Stimulated activated CD8-positive, alpha-beta memory T cell treated with anti-CD3 and anti-CD28 coated beads, Interleukin-2, amount 100 ng/mL, for 1 hour (primary cell): Measurements from ENCODE around the gene FSCN2.

Experiments
- DNase-seq, 2 donors: peaks; one replicate each; pipeline ENCODE4 v3.0.0-alpha.2; 2020; ENCODE audit warnings: low read depth in 2 of 2

The FSCN2 gene

GRCh38 chr17:81542431-81543338 is 14.5 kb downstream of the FSCN2 start:
- no peak for DNase-seq

GRCh38 chr17:81543339-81543675 is 15.1 kb downstream of the FSCN2 start:
- no peak for DNase-seq

DNA sequence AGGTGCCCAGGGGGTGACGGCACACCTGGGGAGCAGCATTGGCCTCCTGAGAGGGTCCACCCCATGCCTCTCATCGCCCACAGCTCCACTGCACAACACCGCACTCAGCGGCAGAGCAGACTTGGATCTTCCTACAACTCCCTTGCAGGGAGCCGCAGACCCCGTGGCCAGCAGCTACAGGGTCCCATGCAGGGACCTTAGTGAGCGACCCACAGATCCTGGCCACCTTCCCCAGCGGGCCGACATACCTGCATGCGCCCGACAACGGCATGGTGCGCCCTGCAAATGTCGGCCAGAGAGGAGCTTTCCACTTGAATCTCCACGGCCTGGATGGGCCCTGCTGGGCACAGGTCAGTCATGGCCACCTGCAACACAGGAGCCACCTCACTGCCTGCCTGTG is 15.6 kb downstream of the FSCN2 start:
- no peak for DNase-seq

GRCh38 chr17:81544281-81544974 is 16.3 kb downstream of the FSCN2 start:
- DNase-seq = no peak

GRCh38 chr17:81545160-81545949 is 17.2 kb downstream of the FSCN2 start:
- no peak for DNase-seq

GRCh38 chr17:81546906-81547613 is 18.9 kb downstream of the FSCN2 start:
- no peak for DNase-seq

GRCh38 chr17:81547614-81547982 is 19.4 kb downstream of the FSCN2 start:
- no peak for DNase-seq

DNA sequence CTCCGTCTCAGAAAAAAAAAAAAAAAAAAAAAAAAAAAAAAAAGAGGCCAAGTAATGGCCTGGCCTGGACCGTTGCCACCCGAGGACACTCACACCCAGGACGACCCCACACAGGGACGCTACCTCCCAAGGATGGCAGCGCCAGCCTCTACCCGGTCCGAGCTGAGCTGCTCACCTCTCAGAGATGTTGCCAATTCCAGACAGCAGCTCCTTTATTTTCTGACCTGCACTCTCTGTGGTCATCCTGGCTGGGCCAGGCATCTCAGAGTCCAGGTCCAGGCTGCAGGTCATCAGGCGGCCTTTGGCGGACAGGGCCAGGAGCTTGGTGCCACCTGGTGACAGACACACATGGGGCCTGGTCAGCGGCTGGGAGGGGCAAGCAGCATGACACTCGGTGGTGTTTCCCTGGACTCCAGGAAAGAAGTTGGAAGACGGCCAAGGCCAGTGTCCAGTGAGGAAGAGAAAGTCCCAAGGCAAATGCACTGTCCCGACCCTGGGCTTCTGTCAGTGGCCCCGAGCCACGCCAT is 20.9 kb downstream of the FSCN2 start:
- DNase-seq = no peak

DNA sequence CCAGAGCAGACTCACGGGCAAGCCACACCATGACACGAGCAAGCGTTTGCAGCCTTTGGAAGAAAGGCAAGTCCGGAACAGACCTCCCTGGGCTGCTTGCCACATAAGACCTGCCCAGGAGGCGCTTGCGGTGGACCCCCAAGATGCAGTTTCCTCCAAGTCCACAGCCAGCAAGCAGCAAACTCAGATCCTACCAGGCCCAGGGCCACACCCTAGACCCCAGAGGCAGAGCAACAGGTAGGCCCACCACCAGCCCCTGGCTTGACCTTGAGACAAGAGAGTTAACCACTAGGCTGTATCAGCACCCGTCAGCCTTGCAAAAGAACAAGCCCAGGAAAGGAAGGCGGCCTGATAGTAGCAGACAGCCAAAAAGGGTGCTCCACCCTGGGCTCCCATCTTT is 21.6 kb downstream of the FSCN2 start:
- no peak for DNase-seq

DNA sequence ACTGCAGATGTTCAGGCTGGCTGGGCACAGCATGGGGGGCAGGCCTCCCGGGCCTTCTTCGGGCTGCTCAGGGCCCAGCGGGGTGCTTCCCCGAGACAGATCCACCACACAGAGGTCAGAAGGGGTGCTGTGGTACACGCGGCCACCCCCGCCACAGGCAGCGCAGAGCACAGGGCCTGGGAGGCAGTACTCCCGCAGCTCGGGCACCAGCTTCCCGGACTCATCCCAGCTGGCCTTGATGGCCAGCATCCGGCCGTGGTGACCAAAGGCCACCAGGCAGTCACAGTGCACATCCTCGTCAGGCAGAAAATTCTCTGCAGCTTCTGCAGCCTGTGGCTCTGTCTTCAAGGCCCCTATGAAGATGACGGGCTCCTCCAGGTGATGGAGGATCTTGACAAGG is 22.1 kb downstream of the FSCN2 start:
- DNase-seq = no peak

DNA sequence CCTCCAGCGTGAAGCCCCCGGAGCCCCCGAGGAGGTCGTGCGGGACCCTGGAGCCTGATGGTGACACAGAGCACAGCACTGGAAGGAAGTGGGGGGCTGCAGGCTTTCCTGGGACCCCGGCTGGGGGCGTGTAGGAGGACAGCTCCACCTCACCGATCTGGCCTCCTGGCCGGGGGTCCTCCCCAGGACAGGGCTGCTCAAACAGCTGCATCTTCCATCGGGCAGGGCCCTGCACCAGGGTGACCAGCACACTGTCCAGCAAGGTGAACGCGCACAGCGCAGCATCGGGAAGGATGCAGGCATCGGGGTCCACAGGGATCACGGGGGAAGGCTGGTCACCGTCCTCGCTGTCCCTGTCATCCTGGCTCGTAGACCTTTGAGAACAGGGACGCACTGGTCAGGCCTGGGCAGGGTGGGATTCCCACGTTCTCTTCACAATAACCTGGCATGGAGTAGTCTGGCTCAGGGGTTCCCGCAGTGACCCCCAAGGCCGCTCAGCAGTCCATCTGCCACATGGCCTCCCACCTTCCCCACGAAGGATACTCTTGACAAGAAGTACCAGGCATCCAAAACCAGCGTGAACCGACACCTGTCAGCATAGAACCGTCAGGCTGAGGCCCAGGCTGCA is 22.8 kb downstream of the FSCN2 start:
- no peak for DNase-seq

- DNase-seq = peak in 1 of 2 donors; percentile 9
Measured at GRCh38 chr17:81551458-81552243, 23.5 kb downstream of the FSCN2 start.

DNA sequence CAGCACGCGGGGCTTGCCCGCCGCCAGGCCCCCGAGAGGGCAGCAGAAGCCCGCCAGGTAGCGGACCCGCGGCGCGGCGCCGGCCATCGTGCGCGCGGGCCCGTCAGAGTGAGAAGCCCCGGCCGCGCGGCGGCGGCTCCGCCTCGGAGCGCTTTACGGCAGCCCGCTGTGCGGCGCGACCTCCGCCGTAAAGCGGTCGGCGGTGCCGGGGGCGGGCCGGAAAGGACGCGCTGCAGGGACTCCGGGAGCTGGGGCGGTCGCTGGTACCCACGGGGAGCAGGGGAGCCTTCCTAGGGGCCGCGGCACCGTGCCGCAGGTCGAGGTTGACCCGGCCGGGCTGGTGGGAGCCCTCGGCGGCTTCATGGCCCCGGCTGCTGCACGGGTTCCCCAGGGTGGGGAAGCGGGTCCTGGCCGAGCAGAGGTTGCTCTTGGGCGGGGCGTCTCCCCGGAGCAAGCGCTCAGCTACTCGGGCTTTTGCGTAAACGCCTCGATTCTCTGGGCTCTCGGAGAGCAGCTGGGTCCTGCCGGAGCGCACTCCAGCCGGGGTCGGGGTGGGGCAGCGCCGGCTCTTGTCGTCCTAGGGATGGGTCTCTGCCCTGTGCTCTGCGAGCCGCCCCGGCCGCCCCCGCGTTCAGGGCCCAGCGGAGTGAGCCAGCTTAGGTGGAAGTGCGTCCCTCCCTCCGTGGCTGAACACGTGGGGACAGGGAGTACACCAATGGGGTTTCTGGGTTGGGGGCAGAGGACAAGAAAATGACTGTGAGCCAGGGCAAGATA is 24.3 kb downstream of the FSCN2 start, which contains the start of gene FAAP100:
FAAP100 (minus strand) TSS at position 110 of the 774 bp plus-strand sequence; CDS start at position 87, 23 bp downstream.
- peak; percentile 58 to 67 for DNase-seq

DNA sequence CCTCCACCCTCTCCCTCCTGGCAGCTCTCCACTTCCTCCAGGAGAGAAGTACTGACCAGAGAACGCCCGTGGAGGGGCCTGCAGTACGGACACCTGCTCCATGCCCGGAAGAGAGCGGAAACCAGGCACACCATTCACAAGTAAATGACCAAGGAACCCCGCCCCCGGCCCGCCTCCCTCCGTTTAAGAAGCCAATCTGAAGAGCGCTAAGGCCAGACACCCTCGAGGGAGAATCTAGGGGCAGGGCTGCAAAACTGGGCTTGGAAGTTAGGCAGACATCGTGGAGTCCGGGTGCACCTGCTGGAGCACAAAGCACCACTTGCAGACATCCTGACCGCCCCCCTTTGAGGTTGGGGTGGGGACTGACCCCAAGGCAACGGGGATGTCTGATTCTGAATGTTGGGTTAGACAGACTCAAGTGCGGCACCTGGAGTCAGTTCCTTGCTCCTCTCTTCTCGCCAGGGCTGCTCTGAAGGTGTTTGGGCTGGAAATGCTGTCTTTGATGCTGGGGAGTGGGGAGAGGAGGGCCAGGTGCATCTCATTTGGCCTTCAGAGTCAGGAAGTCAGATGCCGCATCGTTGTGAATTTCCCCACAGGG is 24.9 kb downstream of the FSCN2 start:
- peak; percentile 34 to 51 for DNase-seq

DNA sequence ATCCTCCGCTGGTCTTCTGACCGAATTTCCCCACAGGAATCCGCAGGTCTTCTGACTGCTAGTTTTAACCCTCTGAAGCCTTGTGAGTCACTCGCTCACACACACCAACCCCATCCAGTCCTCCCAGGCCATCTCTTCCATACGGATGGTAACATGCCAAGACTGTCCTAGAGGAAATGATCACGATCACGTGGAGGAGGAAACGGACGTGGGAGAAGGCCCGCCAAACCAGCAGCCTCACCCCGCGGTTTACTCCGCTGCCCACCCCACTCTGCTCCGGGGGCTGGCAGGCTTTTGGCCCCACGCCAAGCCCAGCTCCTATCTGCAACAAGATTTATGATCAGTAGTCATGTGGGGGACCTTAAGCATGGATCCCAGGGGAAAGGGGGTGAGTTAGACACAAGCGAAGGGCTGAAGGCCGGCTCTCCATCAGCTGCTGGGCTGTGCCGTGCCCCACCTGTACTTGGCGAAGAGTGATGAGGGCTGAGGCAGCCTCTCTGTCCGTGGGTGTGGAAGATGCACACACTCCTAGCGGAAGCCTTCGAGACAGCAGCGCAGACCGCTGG is 25.5 kb downstream of the FSCN2 start:
- no peak for DNase-seq

DNA sequence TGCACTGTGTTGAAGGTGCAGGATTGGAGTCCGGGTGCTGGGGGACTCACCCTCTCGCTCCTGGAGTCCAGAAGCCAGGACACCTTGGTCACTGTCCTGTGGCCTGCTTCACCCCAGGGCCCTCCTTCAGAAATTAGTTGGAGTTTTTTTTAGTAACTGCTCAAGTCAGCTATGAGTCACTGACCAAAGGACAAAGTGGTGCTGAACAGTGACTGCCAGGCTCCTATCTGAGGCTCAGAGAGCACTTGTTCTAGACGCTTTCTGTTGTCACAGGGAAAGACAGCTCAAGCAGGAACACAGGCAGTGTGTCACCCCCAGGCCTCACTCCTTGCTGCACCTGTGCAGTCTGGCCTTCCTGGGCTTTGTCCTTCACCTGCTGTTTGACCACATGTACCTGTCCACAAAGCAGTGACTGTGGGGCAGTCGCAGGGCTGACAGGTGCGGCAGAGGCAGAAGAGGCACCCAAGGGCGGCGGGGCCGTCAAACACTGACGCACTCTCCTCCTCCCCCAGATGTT is 28.1 kb downstream of the FSCN2 start:
- DNase-seq = no peak

DNA sequence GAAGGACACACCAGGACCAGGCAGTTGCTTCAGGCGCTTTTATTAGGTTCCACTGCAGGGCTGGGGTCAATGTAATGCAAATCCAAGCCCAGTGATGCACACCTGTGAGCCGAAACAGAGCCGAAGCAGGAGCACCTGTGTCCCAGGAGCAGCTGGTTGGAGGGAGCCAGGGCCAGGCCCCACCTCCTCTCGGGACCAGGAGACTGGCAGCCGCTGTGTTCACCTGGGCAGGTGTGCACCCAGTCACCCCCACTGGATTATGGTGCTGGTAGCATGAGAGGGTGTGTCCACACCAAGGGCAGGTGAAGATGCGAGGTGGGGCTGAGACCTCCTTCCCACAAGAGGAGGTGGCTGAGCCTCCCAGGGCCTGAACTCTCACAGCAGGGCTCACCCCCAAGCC is 28.7 kb downstream of the FSCN2 start:
- no peak for DNase-seq
